HepG2 (cell line): ENCODE results near the gene KCNH6. TPM values are rescaled to one million over a fixed set of nuclear protein-coding genes. Genes with fewer than 3 reads are reported as not detected.

Experiments
- ARNTL ChIP-seq: sonication (generic); formaldehyde crosslinking; IDR thresholded peaks from 2 replicates; pipeline ENCODE4 v1.4.0; 2020; ENCODE audit warnings: mild to moderate bottlenecking, missing genetic modification reagents
- ATF6 ChIP-seq: sonication (generic); formaldehyde crosslinking; conservative IDR thresholded peaks from 2 replicates; pipeline ENCODE4 v1.4.0; 2020; ENCODE audit warnings: missing genetic modification reagents
- DPF2 ChIP-seq: sonication (generic); formaldehyde crosslinking; IDR thresholded peaks from 2 replicates; pipeline ENCODE4 v1.4.0; 2020; ENCODE audit warnings: mild to moderate bottlenecking, low read depth, missing genetic modification reagents, borderline replicate concordance
- ELF1 ChIP-seq: sonication (generic); formaldehyde crosslinking; IDR thresholded peaks from 2 replicates; pipeline ENCODE4 v1.4.0; 2020; ENCODE audit warnings: missing genetic modification reagents
- HNF1B ChIP-seq: sonication (generic); formaldehyde crosslinking; IDR thresholded peaks from 2 replicates; pipeline ENCODE4 v1.5.1; 2020; ENCODE audit warnings: mild to moderate bottlenecking, moderate library complexity, missing genetic modification reagents
- KMT2B ChIP-seq: IDR thresholded peaks from 2 replicates; pipeline ENCODE4 v1.6.1; 2016; ENCODE audit warnings: missing genetic modification reagents, missing compliant biosample characterization
- MAX ChIP-seq: IDR thresholded peaks from 2 replicates; pipeline ENCODE4 v1.6.1; 2012; ENCODE audit warnings: inconsistent platforms
- MED1 ChIP-seq: sonication (generic); formaldehyde crosslinking; IDR thresholded peaks from 2 replicates; pipeline ENCODE4 v1.4.0; 2020; ENCODE audit warnings: missing genetic modification reagents
- MEIS2 ChIP-seq: sonication (generic); formaldehyde crosslinking; IDR thresholded peaks from 2 replicates; pipeline ENCODE4 v1.9.0; 2021; ENCODE audit warnings: mild to moderate bottlenecking, missing genetic modification reagents
- MIER3 ChIP-seq: IDR thresholded peaks from 2 replicates; pipeline ENCODE4 v1.6.1; 2016; ENCODE audit warnings: missing compliant biosample characterization, borderline replicate concordance
- NR2C2 ChIP-seq: sonication (generic); formaldehyde crosslinking; IDR thresholded peaks from 2 replicates; pipeline ENCODE4 v1.4.0; 2020; ENCODE audit warnings: missing genetic modification reagents, mild to moderate bottlenecking, moderate library complexity, borderline replicate concordance
- RXRB ChIP-seq: IDR thresholded peaks from 2 replicates; pipeline ENCODE4 v1.6.1; 2016; ENCODE audit warnings: borderline replicate concordance, missing genetic modification reagents, missing compliant biosample characterization
- SOX13 ChIP-seq, 3 experiments: fragments of 450-650 bp in 1 of 3; sonication (generic) in 1 of 3; formaldehyde crosslinking in 1 of 3; IDR thresholded peaks in 2 of 3; conservative IDR thresholded peaks in 1 of 3; 2 replicates each; pipeline versions ENCODE4 v1.5.0 to v1.6.1; 2016 to 2020; ENCODE audit warnings: antibody characterized with exemption in 1 of 3, mild to moderate bottlenecking in 1 of 3, missing compliant biosample characterization in 1 of 3, missing genetic modification reagents in 1 of 3, moderate library complexity in 1 of 3
- TFAP4 ChIP-seq: sonication (generic); IDR thresholded peaks from 2 replicates; pipeline ENCODE4 v1.6.1; 2016; ENCODE audit warnings: low read depth, borderline replicate concordance
- U2AF1 ChIP-seq: fragments of 200-400 bp; formaldehyde crosslinking; optimal IDR thresholded peaks from 2 replicates; pipeline ENCODE3; 2017; ENCODE audit warnings: mild to moderate bottlenecking, low read depth, low read length
- ZBED4 ChIP-seq: sonication (generic); formaldehyde crosslinking; IDR thresholded peaks from 2 replicates; pipeline ENCODE4 v1.4.0; 2020; ENCODE audit warnings: missing genetic modification reagents, borderline replicate concordance
- ZBTB1 ChIP-seq: sonication (generic); formaldehyde crosslinking; IDR thresholded peaks from 2 replicates; pipeline ENCODE4 v1.4.0; 2020; ENCODE audit warnings: missing genetic modification reagents, borderline replicate concordance
- ZMYM2 ChIP-seq: sonication (generic); formaldehyde crosslinking; IDR thresholded peaks from 2 replicates; pipeline ENCODE4 v1.8.0; 2022; ENCODE audit warnings: mild to moderate bottlenecking, missing genetic modification reagents
- ZNF264 ChIP-seq: sonication (generic); formaldehyde crosslinking; IDR thresholded peaks from 2 replicates; pipeline ENCODE4 v1.4.0; 2020; ENCODE audit warnings: missing genetic modification reagents
- ZNF549 ChIP-seq: sonication (generic); formaldehyde crosslinking; IDR thresholded peaks from 2 replicates; pipeline ENCODE4 v1.5.0; 2020; ENCODE audit warnings: missing genetic modification reagents
- polyA plus RNA-seq, 8 experiments: library from polyadenylated mRNA; depleted of rRNA in 3 of 8; stranded (reverse) in 7 of 8; unstranded in 1 of 8; fragments of >200 nt; fragmentation: Illumina TruSeq in 4 of 8; extraction: Trizol in 4 of 8; gene quantifications; 2 replicates each; pipeline versions ENCODE4 v1.2.1 to v1.2.3, GENCODE V29; 2011 to 2016; ENCODE audit warnings: low read depth in 4 of 8, missing spikeins in 1 of 8, mixed read lengths in 1 of 8; ENCODE audit not compliant: insufficient read depth in 1 of 8
- total RNA-seq, 5 experiments: library from RNA; depleted of rRNA; stranded (reverse); fragments of >200 nt; fragmentation: Illumina TruSeq; extraction: Trizol; gene quantifications; 2 replicates each; pipeline ENCODE4 v1.2.3, GENCODE V29; 2016; ENCODE audit warnings: low read depth in 1 of 5

KCNH6 gene
- total and polyA plus RNA-seq, 2 of the 13 experiments (the other 11 are each of a cell fraction or from before 2014, with no cell fraction given) = 0.05 to 0.18 TPM

- TF ChIP-seq ZNF264 (peak; percentile 67; the same call in 1 of the 2 replicates), KMT2B (no peak), MEIS2 (peak; percentile 81), RXRB (CRISPR knock-in tag) (peak; percentile 99), TFAP4 (peak; percentile 12; the same call in 1 of the 2 replicates), ELF1 (0 out of 2 replicates have a peak, but pooled peaks have one; percentile 6), MED1 (CRISPR knock-in tag) (peak; percentile 96), ATF6 (CRISPR knock-in tag) (no peak), U2AF1 (no peak), ARNTL (peak; percentile 96), NR2C2 (CRISPR knock-in tag) (no peak), ZBED4 (CRISPR knock-in tag) (peak; percentile 91; the same call in 1 of the 2 replicates), ZMYM2 (no peak), HNF1B (CRISPR knock-in tag) (peak; percentile 95), MIER3 (CRISPR knock-in tag) (peak; percentile 62), MAX (peak; percentile 67), DPF2 (peak; percentile 67; the same call in 1 of the 2 replicates), SOX13 (IDR thresholded peaks at IDR 0.05) (no peak), SOX13 (CRISPR knock-in tag; conservative IDR thresholded peaks at IDR 0.05 in 1 of 2, IDR thresholded peaks at IDR 0.05 in 1 of 2) (peak in 1 of 2 experiments; percentile 45; a peak in 1 of 4 replicates), ZBTB1 (CRISPR knock-in tag) (no peak), ZNF549 (CRISPR knock-in tag) (no peak)
Measured at GRCh38 chr17:63516910-63517824, 6.0 kb upstream of the KCNH6 start (continued).
